ENCODE data around the gene SLC6A18.
"Not testable (repeated sequence)": the region's sequence is repeated elsewhere in the genome, so short reads cannot be mapped to it uniquely, and the experiment has no call there.

SLC6A18 gene

GRCh38 chr5:1278656-1279442 lies 53.7 kb downstream of the SLC6A18 start:
- no peak for DNase-seq

- DNase-seq, result no peak
These were observed 54.4 kb downstream of the SLC6A18 start for GRCh38 chr5:1279443-1280151.

GRCh38 chr5:1280177-1281037 lies 55.2 kb downstream of the SLC6A18 start:
- no peak for DNase-seq

- DNase-seq, result no peak
These were observed 56.1 kb downstream of the SLC6A18 start for GRCh38 chr5:1281038-1281882.

- no peak for DNase-seq
These were observed 57.2 kb downstream of the SLC6A18 start for GRCh38 chr5:1282131-1282992.

- not testable (repeated sequence) for DNase-seq
These were observed 58.0 kb downstream of the SLC6A18 start for GRCh38 chr5:1282993-1283728.

GRCh38 chr5:1283729-1284041 lies 58.5 kb downstream of the SLC6A18 start:
- DNase-seq, result not testable (repeated sequence)

GRCh38 chr5:1284336-1284970 lies 59.3 kb downstream of the SLC6A18 start:
- DNase-seq, result not testable (repeated sequence)

- no peak for DNase-seq
These were observed 60.0 kb downstream of the SLC6A18 start for GRCh38 chr5:1285141-1285540.

GRCh38 chr5:1285883-1286291 lies 60.7 kb downstream of the SLC6A18 start:
- no peak for DNase-seq

GRCh38 chr5:1288439-1289335 lies 63.5 kb downstream of the SLC6A18 start:
- DNase-seq, result no peak

GRCh38 chr5:1289559-1289958 lies 64.4 kb downstream of the SLC6A18 start:
- DNase-seq, result not testable (repeated sequence)

- DNase-seq, result not testable (repeated sequence)
These were observed 65.8 kb downstream of the SLC6A18 start for GRCh38 chr5:1290956-1291355.

- peak; percentile 38 for DNase-seq
These were observed 66.5 kb downstream of the SLC6A18 start for GRCh38 chr5:1291611-1292080.

- DNase-seq, result no peak
These were observed 67.0 kb downstream of the SLC6A18 start for GRCh38 chr5:1292139-1292538.

- no peak for DNase-seq
These were observed 67.8 kb downstream of the SLC6A18 start for GRCh38 chr5:1292846-1293415.

- DNase-seq, result no peak
These were observed 68.4 kb downstream of the SLC6A18 start for GRCh38 chr5:1293416-1294205.

Measured in NCI-H146 (cell line).